Breast epithelium (tissue), 4 donors: Measurements from ENCODE around the gene HOXB6. TPM values are rescaled to one million over a fixed set of nuclear protein-coding genes. Genes with fewer than 3 reads are reported as not detected.

Source experiments
- DNase-seq, 2 donors: peaks; one replicate each; pipeline ENCODE4 v3.0.0-alpha.2; 2019; ENCODE audit warnings: low spot score in 2 of 2
- H3K27ac ChIP-seq, 2 donors: fragments of 200-600 bp; sonication (generic) in 1 of 2; one replicate each; pipeline ENCODE4 v1.5.1; 2016 to 2019; ENCODE audit warnings: mild to moderate bottlenecking in 1 of 2
- H3K27me3 ChIP-seq, 2 donors: fragments of 200-600 bp; sonication (generic) in 1 of 2; one replicate each; pipeline versions ENCODE4 v1.5.1 to v1.6.0; 2017 to 2019; ENCODE audit warnings: control low read depth in 1 of 2, mild to moderate bottlenecking in 1 of 2
- H3K36me3 ChIP-seq: fragments of 200-600 bp; one replicate; pipeline ENCODE4 v1.5.1; 2019
- H3K4me1 ChIP-seq, 2 donors: fragments of 200-600 bp; sonication (generic); one replicate each; pipeline ENCODE4 v1.5.1; 2016 to 2019; ENCODE audit warnings: control low read depth in 1 of 2
- H3K4me3 ChIP-seq, 3 donors: fragments of 200-600 bp; sonication (generic); 1 replicate in 2 of 3; 2 replicates in 1 of 3; pipeline ENCODE4 v1.5.1; 2016 to 2019; ENCODE audit warnings: mild to moderate bottlenecking in 3 of 3, moderate library complexity in 2 of 3
- H3K9me3 ChIP-seq, 2 donors: fragments of 200-600 bp; sonication (generic) in 1 of 2; one replicate each; pipeline ENCODE4 v1.5.1; 2016 to 2019; ENCODE audit warnings: control low read depth in 1 of 2
- CTCF ChIP-seq, 3 donors: fragments of 450-650 bp; IDR thresholded peaks; one replicate each; pipeline ENCODE4 v1.5.1; 2016 to 2017; ENCODE audit warnings: antibody characterized with exemption in 3 of 3, mild to moderate bottlenecking in 3 of 3, moderate library complexity in 3 of 3
- POLR2A ChIP-seq: fragments of 450-650 bp; IDR thresholded peaks from one replicate; pipeline ENCODE4 v1.6.1; 2016; ENCODE audit warnings: antibody characterized with exemption, mild to moderate bottlenecking, moderate library complexity
- POLR2AphosphoS5 ChIP-seq, 3 donors: sonication (generic); formaldehyde crosslinking; IDR thresholded peaks; one replicate each; pipeline ENCODE4 v1.6.1; 2017; ENCODE audit warnings: antibody characterized with exemption in 3 of 3
- intact Hi-C: fragments of 100-400 bp; cut with DNase I; formaldehyde crosslinking; loops from one replicate; pipeline ENCODE4 v1.15.1; 2023; ENCODE audit warnings: low total_unique reads
- total RNA-seq, 3 donors: library from RNA; depleted of rRNA; stranded (reverse); fragments of >200 nt; gene quantifications; one replicate each; pipeline ENCODE4 v1.1.0, GENCODE V29; 2016

The HOXB6 gene
- total RNA-seq, 3 donors from 2014 or later, result 1.0 to 24.9 (median 18.2) TPM

GRCh38 chr17:48630925-48631692 lies 26.3 kb upstream of the HOXB6 start:
- Histone ChIP-seq H3K4me3 (no peak overlapping the region), H3K27ac (no peak overlapping the region), H3K9me3 (no peaks in the 10 kb centered on the region), H3K4me1 (peaks cover 4 to 7% of the 10 kb centered on the region in 2 donors), H3K27me3 (peaks cover 10 to 100% of the 10 kb centered on the region in 2 donors), H3K36me3 (no peaks in the 10 kb centered on the region)
- intact Hi-C loops, result no loop called here
- no peak for DNase-seq
- no peak for TF ChIP-seq POLR2AphosphoS5 (IDR thresholded peaks at IDR 0.05)
- TF ChIP-seq POLR2A, result no peak
- no peak for TF ChIP-seq CTCF (IDR thresholded peaks at IDR 0.05)

- no peaks in the 10 kb centered on the region for H3K36me3 ChIP-seq
- H3K4me3 ChIP-seq, result no peak overlapping the region
- intact Hi-C loops, result no loop called here
- H3K27me3 ChIP-seq, result peaks cover 11 to 100% of the 10 kb centered on the region in 2 donors
- no peaks in the 10 kb centered on the region for H3K9me3 ChIP-seq
- no peak for DNase-seq
- no peak overlapping the region for H3K27ac ChIP-seq
- TF ChIP-seq POLR2AphosphoS5 (IDR thresholded peaks at IDR 0.05), result no peak
- TF ChIP-seq POLR2A, result no peak
- TF ChIP-seq CTCF (IDR thresholded peaks at IDR 0.05), result no peak
- peaks cover 7 to 13% of the 10 kb centered on the region in 2 donors for H3K4me1 ChIP-seq
Observed at GRCh38 chr17:48630009-48630924, 25.5 kb upstream of the HOXB6 start.

GRCh38 chr17:48629411-48629759 lies 24.6 kb upstream of the HOXB6 start:
- peaks cover 16 to 100% of the 10 kb centered on the region in 2 donors for H3K27me3 ChIP-seq
- no peak overlapping the region for H3K27ac ChIP-seq
- H3K4me1 ChIP-seq, result peaks cover 14 to 18% of the 10 kb centered on the region in 2 donors
- no peaks in the 10 kb centered on the region for H3K9me3 ChIP-seq
- H3K4me3 ChIP-seq, result no peak overlapping the region
- TF ChIP-seq CTCF (IDR thresholded peaks at IDR 0.05), result no peak
- intact Hi-C loops, result no loop called here
- DNase-seq, result no peak
- H3K36me3 ChIP-seq, result no peaks in the 10 kb centered on the region

GRCh38 chr17:48628649-48629410 lies 24.0 kb upstream of the HOXB6 start:
- DNase-seq, result no peak
- intact Hi-C loops, result no loop called here
- no peak overlapping the region for H3K27ac ChIP-seq
- TF ChIP-seq POLR2A (no peak), POLR2AphosphoS5 (IDR thresholded peaks at IDR 0.05) (no peak)
- no peaks in the 10 kb centered on the region for H3K9me3 ChIP-seq
- H3K27me3 ChIP-seq, result peaks cover 16 to 100% of the 10 kb centered on the region in 2 donors
- H3K4me1 ChIP-seq, result peaks cover 14 to 18% of the 10 kb centered on the region in 2 donors
- no peak overlapping the region for H3K4me3 ChIP-seq
- H3K36me3 ChIP-seq, result no peaks in the 10 kb centered on the region
